A673 (cell line): Measurements from ENCODE around the gene ATP2A3.

ENCODE experiments used
- EZH2 ChIP-seq: fragments of 200-600 bp; sonication (generic); IDR thresholded peaks from 2 replicates; pipeline ENCODE4 v1.6.1; 2017; ENCODE audit warnings: borderline replicate concordance, low read depth, mild to moderate bottlenecking, mixed read lengths, antibody characterized with exemption, low read length; ENCODE audit not compliant: poor library complexity, severe bottlenecking
- TF ChIP-seq, protein P1 (sequence below): fragments of 300-800, 200-600 bp; sonication (generic); conservative IDR thresholded peaks from 2 replicates; pipeline ENCODE4 v1.5.1; 2017; ENCODE audit warnings: low read depth, mild to moderate bottlenecking, antibody characterized with exemption, low read length, moderate library complexity, mixed read lengths

DNA sequence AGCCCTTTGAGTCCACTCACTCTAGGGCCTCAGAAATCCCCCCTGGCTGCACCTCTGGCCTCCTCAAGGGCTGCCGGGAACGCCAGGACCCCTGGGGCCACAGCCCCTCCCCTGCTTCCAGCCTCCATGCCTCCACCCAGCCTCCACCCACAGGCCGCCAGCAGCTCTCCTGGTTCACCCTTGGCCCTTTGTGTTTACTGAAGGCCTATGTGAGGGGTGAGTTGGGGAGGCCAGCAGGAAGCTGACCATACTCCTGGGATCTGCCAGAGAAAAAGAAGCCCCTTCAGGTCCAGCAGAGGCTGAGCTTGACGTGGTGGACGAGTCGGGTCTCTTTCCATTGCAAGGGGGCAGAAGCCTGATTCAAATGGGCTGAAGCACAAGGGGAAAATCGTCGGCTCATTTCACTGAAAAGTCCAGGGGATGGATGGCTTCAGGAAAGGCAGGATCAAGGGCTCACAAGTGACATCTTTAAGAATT lies 18.3 kb upstream of the ATP2A3 start:
- TF ChIP-seq, protein P1, sequence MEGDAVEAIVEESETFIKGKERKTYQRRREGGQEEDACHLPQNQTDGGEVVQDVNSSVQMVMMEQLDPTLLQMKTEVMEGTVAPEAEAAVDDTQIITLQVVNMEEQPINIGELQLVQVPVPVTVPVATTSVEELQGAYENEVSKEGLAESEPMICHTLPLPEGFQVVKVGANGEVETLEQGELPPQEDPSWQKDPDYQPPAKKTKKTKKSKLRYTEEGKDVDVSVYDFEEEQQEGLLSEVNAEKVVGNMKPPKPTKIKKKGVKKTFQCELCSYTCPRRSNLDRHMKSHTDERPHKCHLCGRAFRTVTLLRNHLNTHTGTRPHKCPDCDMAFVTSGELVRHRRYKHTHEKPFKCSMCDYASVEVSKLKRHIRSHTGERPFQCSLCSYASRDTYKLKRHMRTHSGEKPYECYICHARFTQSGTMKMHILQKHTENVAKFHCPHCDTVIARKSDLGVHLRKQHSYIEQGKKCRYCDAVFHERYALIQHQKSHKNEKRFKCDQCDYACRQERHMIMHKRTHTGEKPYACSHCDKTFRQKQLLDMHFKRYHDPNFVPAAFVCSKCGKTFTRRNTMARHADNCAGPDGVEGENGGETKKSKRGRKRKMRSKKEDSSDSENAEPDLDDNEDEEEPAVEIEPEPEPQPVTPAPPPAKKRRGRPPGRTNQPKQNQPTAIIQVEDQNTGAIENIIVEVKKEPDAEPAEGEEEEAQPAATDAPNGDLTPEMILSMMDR: no peak
- TF ChIP-seq EZH2: no peak
